Measurements from ENCODE around the gene SH2D2A.

Gene SH2D2A

DNA sequence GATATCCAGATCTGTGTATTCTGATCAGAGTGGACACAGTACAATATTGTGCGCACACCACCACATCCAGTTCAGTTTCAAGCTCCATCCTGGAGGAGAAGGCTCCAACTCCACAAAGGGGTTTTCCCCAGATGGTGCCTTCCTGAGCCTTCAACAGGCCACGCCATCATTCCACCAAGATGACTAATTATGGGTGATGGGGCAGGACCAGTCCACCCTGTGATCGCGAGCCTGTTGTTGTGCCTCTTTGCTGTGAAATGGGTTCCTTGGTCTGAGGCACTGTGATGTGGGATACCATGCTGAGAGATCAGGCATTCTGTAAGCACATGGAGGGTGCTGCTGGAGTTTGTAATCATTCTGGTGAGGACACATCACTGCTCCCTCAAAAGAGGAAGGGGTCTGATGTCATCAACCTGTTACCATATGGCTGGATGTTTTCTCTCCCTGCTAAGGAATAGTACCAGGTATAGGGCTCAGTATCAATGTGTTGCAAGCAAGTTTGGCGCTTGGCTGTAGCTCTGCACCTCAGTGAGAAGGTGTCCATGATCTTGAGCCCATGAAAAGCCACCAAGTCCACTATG lies 6.7 kb upstream of the SH2D2A start:
- intact Hi-C loops (cut with micrococcal nuclease), result no loop called here
- Mint-ChIP-seq H3K36me3 (ENCODE audit: low read depth) (no peaks in the 10 kb centered on the region), H3K4me3 (no peak overlapping the region), H3K27me3 (peaks cover 33% of the 10 kb centered on the region), H3K27ac (no peak overlapping the region), H3K9me3 (no peaks in the 10 kb centered on the region), H3K4me1 (ENCODE audit: low read depth) (no peaks in the 10 kb centered on the region)

DNA sequence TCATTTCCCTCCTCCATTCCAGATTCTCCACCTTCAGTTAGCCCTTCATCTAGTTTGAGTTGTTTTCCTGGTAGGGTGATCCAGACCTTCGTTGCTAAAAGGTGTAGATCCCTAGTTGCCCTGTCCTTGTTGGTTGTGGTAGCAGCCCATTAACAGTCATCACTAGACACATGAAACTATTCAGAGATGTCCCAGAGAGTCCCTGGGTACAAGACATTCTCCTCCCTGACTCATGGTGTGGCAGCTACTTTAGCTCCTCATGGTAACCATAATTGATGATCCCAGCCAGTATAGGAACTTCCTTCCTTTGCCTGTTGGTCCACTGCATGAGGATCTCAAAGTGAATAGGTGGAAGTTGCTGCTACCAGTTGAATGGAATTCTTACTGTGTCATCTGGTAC lies 6.0 kb upstream of the SH2D2A start:
- H3K9me3 Mint-ChIP-seq, result no peaks in the 10 kb centered on the region
- peaks cover 33% of the 10 kb centered on the region for H3K27me3 Mint-ChIP-seq
- intact Hi-C loops (cut with micrococcal nuclease), result no loop called here
- H3K4me1 Mint-ChIP-seq (ENCODE audit: low read depth), result no peaks in the 10 kb centered on the region
- H3K27ac Mint-ChIP-seq, result no peak overlapping the region
- H3K4me3 Mint-ChIP-seq, result no peak overlapping the region
- no peaks in the 10 kb centered on the region for H3K36me3 Mint-ChIP-seq (ENCODE audit: low read depth)

DNA sequence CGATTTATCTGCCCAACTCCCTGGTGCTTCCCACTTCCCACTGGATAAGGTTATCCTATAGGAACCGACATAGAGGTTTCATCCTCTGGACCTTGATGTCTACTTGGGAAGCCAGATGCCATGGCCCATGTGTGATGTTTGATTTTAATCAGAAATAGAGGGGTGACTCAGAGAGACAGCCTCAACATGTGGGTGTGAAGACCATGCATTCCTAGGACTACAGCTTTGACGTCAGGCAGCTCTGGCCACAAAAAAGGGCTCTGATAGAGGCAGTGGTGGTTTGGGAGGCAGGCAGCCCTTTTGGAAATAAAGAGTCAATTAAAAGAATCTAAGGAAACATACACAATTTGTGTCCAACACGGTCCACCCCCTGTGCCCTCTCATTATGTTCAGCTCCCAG lies 5.2 kb upstream of the SH2D2A start:
- peaks cover 36% of the 10 kb centered on the region for H3K27me3 Mint-ChIP-seq
- intact Hi-C loops (cut with micrococcal nuclease), result no loop called here
- no peak overlapping the region for H3K27ac Mint-ChIP-seq
- peaks cover 4% of the 10 kb centered on the region for H3K4me1 Mint-ChIP-seq (ENCODE audit: low read depth)
- H3K4me3 Mint-ChIP-seq, result no peak overlapping the region
- H3K36me3 Mint-ChIP-seq (ENCODE audit: low read depth), result no peaks in the 10 kb centered on the region
- H3K9me3 Mint-ChIP-seq, result no peaks in the 10 kb centered on the region

DNA sequence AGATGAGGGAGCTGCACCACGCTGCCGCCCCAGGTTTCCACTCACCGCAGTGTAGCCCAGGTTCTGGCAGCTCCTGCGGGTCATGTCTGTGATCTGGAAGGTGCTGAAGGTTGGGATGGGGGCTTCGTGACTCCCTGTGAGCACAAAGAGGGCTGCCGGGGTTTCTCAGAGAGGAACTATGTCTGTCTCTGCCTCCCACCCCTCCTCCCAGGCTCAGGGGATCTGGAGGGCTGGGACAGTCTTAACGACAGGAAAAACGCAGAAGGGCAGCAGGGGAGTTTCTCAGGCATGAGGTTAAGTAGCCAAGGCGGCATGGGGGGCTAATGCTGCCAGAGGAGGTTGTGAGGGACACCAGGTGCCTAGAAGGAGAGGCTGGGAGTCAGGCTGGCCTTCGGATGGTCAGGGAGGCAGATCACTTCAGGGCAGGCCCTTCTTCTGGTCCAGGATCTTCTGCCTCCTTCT lies 656 bp downstream of the SH2D2A start:
- Mint-ChIP-seq H3K27me3 (peaks cover 72% of the 10 kb centered on the region), H3K36me3 (ENCODE audit: low read depth) (no peaks in the 10 kb centered on the region), H3K4me1 (ENCODE audit: low read depth) (peaks cover 55% of the 10 kb centered on the region), H3K9me3 (no peaks in the 10 kb centered on the region), H3K27ac (peak overlapping the region; percentile 69), H3K4me3 (no peak overlapping the region)
- intact Hi-C loops (cut with micrococcal nuclease), result no loop called here

DNA sequence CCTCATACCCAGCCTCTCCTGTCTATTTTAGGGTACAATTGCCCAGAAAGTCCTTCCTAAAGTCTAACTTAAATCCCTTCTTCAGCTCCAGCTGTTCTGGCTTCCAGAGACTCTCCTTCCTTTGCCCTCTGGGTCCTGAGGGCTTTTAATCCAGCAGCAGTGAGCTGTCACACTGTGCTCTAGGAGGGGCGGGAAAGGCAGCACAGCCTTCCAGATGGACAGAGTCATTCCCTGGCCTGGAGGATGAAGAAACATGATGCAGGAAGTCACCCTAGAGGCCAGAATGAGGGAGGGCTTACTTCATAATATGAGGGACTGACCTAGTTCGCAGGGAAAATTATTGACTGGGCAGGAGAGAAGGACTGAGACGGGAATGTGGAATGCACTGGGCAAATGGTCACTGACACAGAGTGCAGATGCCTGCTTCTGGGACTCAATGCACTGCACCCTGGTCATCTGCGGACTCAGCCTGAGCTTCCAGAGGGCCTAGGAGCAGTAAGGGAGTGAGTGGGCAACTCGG lies 1.3 kb downstream of the SH2D2A start:
- no peaks in the 10 kb centered on the region for H3K9me3 Mint-ChIP-seq
- no peak overlapping the region for H3K4me3 Mint-ChIP-seq
- intact Hi-C loops (cut with micrococcal nuclease), result no loop called here
- no peak overlapping the region for H3K27ac Mint-ChIP-seq
- peaks cover 56% of the 10 kb centered on the region for H3K4me1 Mint-ChIP-seq (ENCODE audit: low read depth)
- H3K36me3 Mint-ChIP-seq (ENCODE audit: low read depth), result no peaks in the 10 kb centered on the region
- peaks cover 69% of the 10 kb centered on the region for H3K27me3 Mint-ChIP-seq

DNA sequence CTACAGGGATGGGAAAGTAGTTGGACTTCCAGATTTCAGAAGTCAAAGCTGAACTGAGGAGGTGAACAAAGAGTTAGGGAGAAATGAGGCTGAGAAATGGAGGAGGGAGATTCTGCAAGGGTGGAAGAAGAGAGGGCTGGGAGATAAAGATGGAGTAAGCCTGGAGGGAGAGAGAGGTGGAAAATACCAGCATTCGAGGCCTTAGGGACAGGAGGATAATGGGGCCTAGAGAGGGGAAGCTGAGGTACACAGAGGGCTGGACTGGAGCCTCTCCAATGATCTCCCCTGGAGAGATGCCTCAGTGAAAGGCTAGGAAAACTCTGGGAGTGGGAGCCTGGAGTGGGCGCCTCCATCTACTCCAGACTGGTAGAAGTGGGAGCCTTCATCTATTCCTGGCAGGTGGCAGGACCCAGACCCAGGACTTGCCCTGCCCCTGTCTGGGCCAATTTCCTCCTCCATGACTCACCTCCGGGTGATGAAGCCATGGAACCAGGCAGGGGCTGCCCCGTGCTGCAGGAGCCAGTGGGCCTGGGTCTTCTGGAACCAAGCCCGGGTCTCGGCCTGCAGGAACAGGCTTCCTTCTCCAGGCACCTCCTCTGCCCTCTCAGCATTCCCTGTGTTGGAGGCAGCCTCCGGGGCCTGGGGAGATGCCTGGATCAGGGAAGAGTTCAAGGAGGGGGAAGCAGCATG lies 1.9 kb downstream of the SH2D2A start:
- H3K4me1 Mint-ChIP-seq (ENCODE audit: low read depth), result peaks cover 57% of the 10 kb centered on the region
- intact Hi-C loops (cut with micrococcal nuclease), result no loop called here
- no peak overlapping the region for H3K27ac Mint-ChIP-seq
- no peaks in the 10 kb centered on the region for H3K36me3 Mint-ChIP-seq (ENCODE audit: low read depth)
- H3K9me3 Mint-ChIP-seq, result no peaks in the 10 kb centered on the region
- no peak overlapping the region for H3K4me3 Mint-ChIP-seq
- peaks cover 63% of the 10 kb centered on the region for H3K27me3 Mint-ChIP-seq

DNA sequence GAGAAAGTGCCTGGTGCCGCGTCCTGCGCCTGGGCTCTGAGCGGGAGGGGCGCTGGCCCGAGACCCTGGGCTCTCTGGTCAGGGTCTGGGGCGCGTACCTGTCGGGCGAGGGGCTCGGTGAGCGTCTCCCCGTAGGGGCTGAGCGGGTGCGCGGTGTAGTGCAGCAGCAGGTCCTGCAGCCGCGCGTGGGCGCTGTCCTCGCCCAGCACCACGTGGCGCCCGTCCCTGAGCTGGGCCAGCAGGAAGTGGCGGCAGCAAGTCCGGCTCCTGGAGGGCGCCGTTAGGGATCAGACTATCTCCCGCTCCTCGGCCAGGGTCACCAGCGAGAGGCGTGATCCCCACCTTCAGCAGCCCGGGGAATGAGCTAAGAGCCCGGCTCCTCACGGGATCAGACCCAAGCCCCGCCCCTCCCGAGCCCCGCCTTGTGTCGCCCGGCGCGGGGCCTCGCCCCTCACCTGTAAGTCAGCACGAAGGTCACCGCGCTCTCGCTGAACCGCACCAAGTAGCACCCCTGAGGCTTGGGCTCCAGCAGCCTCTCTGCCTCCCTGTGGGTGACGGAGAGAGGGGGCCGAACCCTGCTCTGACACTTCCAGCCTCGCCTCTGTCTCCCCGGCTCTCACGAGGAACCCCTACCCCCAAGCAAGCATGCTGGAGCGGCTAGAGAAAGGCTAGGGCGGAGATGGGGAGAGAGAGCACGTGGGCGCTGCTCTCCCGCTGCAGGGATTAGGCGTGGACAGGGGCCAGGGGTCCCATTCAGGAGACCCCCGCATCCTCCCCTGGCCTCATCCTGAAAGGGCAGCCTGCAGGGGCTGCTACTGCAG lies 2.7 kb downstream of the SH2D2A start:
- no peaks in the 10 kb centered on the region for H3K36me3 Mint-ChIP-seq (ENCODE audit: low read depth)
- H3K4me1 Mint-ChIP-seq (ENCODE audit: low read depth), result peaks cover 61% of the 10 kb centered on the region
- peaks cover 64% of the 10 kb centered on the region for H3K27me3 Mint-ChIP-seq
- H3K4me3 Mint-ChIP-seq, result peak overlapping the region; percentile 70
- intact Hi-C loops (cut with micrococcal nuclease), result no loop called here
- H3K9me3 Mint-ChIP-seq, result no peaks in the 10 kb centered on the region
- H3K27ac Mint-ChIP-seq, result peak overlapping the region; percentile 71

DNA sequence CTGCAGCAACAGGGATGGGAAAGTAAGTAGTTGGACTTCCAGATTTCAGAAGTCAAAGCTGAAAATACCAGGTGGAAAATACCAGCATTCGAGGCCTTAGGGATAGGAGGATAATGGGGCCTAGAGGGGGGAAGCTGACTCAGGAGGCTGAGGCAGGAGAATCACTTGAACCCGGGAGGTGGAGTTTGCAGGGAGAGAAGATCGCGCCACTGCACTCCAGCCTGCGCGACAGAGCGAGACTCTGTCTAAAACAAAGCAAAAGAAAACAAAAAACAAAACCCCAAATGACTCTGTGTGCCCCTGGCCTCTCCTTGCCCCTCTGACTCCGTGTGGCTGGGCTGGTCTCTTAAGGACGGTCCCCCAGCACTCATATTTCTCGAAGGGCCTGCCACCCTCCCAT lies 3.4 kb downstream of the SH2D2A start:
- Mint-ChIP-seq H3K27ac (peak overlapping the region; percentile 71), H3K36me3 (ENCODE audit: low read depth) (no peaks in the 10 kb centered on the region), H3K4me1 (ENCODE audit: low read depth) (peaks cover 61% of the 10 kb centered on the region), H3K4me3 (peak overlapping the region; percentile 70), H3K27me3 (peaks cover 66% of the 10 kb centered on the region), H3K9me3 (no peaks in the 10 kb centered on the region)
- intact Hi-C loops (cut with micrococcal nuclease), result no loop called here

DNA sequence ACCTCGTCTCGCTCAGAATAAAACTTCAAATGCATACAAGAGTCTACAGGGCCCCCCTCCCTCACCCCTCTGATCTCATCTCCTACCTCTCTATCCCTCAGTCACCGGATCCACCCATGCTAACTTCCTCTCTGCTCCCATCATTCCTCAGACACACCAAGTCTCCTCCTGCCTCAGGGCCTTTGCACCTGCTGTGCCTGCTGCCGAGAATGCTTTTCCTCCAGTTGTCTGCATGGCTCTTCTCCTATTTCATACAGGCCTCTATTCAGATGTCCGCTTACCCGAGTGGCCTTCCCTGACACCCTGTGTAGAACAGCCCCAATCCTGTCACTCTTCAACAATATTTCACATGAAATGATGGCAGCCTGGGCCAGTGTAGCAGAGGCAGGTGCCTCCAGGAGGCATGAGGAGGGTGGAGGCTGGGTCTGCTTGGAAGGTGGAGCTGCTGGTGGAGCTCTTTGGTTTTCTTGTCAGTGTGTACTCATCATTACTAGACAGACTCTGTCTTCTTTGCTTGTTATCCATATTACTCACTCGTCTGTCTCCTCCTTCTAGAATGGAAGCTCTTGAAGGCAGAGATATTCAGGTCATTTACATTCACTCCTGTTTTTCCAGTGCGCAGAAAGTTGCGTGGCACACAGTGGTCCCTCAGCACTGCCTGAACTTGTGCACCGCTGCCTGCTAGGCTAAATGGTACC lies 4.2 kb downstream of the SH2D2A start:
- Mint-ChIP-seq H3K4me1 (ENCODE audit: low read depth) (peaks cover 68% of the 10 kb centered on the region), H3K9me3 (no peaks in the 10 kb centered on the region), H3K4me3 (no peak overlapping the region), H3K36me3 (ENCODE audit: low read depth) (no peaks in the 10 kb centered on the region), H3K27me3 (peaks cover 73% of the 10 kb centered on the region), H3K27ac (no peak overlapping the region)
- intact Hi-C loops (cut with micrococcal nuclease), result no loop called here

DNA sequence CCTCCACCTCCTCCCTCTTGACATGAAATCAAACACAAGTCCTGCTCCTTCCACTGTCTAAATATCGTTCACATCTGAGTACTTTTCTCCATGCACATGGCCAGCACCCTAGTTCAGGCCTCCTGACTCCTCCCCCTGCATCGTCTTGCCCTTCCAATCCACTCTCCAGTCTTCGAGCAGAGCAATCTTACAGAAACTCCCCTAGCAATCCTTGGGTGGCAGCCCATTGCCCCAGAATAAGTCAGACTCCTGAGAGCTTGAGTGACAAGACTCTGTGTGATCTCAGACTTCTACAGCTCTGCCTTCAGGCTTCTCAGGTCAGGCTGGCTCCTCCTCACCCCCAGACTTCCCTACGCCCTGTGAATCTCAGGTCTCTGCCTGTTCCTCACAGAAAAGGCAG lies 5.5 kb downstream of the SH2D2A start:
- Mint-ChIP-seq H3K9me3 (no peaks in the 10 kb centered on the region), H3K4me1 (ENCODE audit: low read depth) (peaks cover 69% of the 10 kb centered on the region), H3K36me3 (ENCODE audit: low read depth) (no peaks in the 10 kb centered on the region), H3K4me3 (no peak overlapping the region), H3K27me3 (peaks cover 65% of the 10 kb centered on the region), H3K27ac (no peak overlapping the region)
- intact Hi-C loops (cut with micrococcal nuclease), result no loop called here

DNA sequence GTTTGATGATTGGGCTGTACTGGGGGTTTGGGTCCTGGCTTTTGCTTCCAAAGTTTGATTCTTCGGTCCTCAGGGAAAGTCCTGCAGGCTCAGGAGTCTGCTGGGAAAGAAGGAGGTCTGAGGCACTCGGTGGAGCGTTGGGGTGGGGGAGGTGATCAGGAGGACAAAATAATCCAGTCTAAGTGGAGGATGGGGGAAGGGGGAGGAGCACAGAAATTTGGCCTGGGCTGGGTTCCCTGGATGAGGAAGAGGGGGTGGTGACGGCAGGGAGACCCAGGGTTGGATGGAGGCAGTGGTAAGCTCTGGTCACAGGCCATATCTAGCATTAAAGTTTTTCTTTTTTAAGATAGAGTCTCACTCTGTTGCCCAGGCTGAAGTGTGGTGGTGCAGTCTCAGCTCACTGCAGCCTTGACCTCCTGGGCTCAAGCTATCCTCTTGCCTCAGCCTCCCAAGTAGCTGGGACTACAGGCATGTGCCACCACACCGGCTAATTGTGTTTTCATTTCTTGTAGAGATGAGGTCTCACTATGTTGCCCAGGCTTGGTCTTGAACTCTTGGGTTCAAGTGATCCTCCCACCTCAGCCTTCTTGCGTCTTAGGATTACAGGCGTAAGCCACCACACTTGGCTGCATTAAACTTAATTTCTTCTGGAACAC lies 6.8 kb downstream of the SH2D2A start:
- Mint-ChIP-seq H3K27ac (no peak overlapping the region), H3K36me3 (ENCODE audit: low read depth) (no peaks in the 10 kb centered on the region), H3K4me1 (ENCODE audit: low read depth) (peaks cover 70% of the 10 kb centered on the region), H3K4me3 (no peak overlapping the region), H3K27me3 (peaks cover 53% of the 10 kb centered on the region), H3K9me3 (no peaks in the 10 kb centered on the region)
- intact Hi-C loops (cut with micrococcal nuclease), result no loop called here

DNA sequence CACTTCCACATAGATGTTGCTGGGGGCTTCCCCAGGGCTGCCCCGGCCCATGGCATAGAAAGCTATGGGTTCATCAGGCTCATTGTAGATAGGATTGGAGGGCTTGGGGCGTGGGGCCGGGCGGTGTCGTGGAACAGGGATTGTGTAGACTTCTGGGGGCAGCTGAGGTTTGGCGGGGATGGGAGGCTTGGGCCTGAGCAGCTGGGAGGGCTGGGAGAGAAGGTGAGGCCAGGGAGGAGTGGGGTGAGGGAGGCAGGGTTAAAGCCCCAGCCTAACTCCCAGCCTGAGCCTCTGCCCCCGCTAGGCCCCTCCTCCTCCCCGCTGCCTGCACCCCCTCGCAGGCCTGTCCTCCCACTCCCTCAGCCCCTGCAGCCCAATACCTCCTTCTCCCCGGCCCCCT lies 7.4 kb downstream of the SH2D2A start:
- Mint-ChIP-seq H3K27me3 (peaks cover 48% of the 10 kb centered on the region), H3K4me1 (ENCODE audit: low read depth) (peaks cover 70% of the 10 kb centered on the region), H3K27ac (peak overlapping the region; percentile 62), H3K4me3 (no peak overlapping the region), H3K9me3 (no peaks in the 10 kb centered on the region), H3K36me3 (ENCODE audit: low read depth) (no peaks in the 10 kb centered on the region)
- intact Hi-C loops (cut with micrococcal nuclease), result no loop called here

DNA sequence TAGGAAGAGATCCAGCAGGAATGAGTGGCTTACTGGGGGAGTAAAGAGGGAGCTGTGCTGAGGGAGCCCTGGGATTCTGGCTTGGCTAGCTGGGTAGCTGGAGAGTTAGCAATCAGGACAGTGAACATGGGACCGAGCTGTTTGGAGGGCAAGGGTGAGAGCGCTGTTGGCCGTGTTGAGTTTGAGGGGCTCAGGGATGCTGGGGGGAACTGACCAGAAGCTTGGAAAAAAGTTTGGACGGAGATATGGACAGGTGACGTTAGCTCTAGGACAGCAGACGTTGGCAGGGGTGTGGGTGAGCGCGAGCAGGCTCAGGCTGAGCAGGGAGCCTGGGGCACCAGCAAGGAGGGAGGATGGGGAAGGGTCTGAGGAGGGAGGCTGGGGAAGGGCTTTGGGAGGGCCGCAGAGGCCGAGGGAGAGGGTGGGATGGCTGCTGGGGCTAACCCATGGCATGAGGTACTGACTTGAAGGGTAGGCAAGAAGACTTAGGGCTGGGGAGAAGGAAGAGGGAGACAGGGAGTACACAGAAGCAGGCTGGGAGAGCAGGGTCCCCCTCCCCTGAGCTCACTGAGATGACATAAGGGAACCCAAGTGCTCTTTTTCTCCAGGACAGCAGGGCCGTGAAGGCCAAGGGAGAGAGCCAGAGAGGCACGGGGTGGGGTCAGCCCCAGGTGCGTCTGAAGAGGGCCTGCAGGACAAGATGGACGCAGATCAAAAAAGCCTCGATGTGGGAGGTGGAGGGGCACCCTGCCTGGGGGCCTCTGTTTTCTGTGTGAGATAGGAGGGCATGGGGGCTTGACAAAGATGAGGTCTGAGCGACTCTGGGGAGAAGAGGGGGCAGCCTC lies 8.2 kb downstream of the SH2D2A start:
- Mint-ChIP-seq H3K27ac (peak overlapping the region; percentile 62), H3K9me3 (no peaks in the 10 kb centered on the region), H3K4me1 (ENCODE audit: low read depth) (peaks cover 70% of the 10 kb centered on the region), H3K4me3 (no peak overlapping the region), H3K36me3 (ENCODE audit: low read depth) (no peaks in the 10 kb centered on the region), H3K27me3 (peaks cover 40% of the 10 kb centered on the region)
- intact Hi-C loops (cut with micrococcal nuclease), result no loop called here
